ENCODE results near the gene PHKA2.

GRCh38 chrX:18877469-18877868 is 106.4 kb downstream of the PHKA2 start:
- TF ChIP-seq CTCF (IDR thresholded peaks at IDR 0.05) (no peak), ZFX (IDR thresholded peaks at IDR 0.05; ENCODE audit: borderline replicate concordance) (no peak)
